Measurements from ENCODE around the gene WRAP73. TPM values are rescaled to one million over a fixed set of nuclear protein-coding genes. Genes with fewer than 3 reads are reported as not detected.

The WRAP73 gene
- total and polyA plus RNA-seq, 9 of the 15 experiments (the other 6 are each of a cell fraction or from before 2014, with no cell fraction given): 4.3 to 51.8 (median 30.1) TPM

DNA sequence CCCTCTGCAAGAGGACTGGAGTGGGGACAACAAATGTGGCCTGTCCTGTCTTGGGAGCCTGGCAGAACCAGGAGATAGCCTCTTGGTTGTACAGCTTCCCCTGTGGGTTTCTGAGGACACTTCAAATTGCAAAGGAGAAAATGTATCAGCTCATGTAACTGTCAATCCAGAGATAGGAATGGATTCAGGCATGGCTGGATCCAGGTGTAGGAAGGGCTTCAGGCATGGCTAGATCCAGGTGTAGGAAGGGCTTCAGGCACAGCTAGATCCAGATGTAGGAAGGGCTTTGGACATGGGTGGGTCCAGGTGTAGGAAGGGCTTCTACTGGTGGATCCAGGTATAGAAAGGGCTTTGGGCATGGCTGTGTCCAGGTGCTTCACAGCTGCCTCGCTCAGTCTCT lies 33.3 kb upstream of the WRAP73 start (continued):
- TF ChIP-seq HDAC1 (IDR thresholded peaks at IDR 0.05) (no peak), CC2D1A (IDR thresholded peaks at IDR 0.05) (no peak), SAFB2 (IDR thresholded peaks at IDR 0.05; ENCODE audit: borderline replicate concordance, low read depth, low read length, severe bottlenecking) (no peak), NEUROD1 (IDR thresholded peaks at IDR 0.05; ENCODE audit: borderline replicate concordance, low read depth, low read length, partially characterized antibody) (no peak), RAD51 (IDR thresholded peaks at IDR 0.05; ENCODE audit: borderline replicate concordance, low read depth) (peak; percentile 39; the same call in 1 of the 2 replicates)

DNA sequence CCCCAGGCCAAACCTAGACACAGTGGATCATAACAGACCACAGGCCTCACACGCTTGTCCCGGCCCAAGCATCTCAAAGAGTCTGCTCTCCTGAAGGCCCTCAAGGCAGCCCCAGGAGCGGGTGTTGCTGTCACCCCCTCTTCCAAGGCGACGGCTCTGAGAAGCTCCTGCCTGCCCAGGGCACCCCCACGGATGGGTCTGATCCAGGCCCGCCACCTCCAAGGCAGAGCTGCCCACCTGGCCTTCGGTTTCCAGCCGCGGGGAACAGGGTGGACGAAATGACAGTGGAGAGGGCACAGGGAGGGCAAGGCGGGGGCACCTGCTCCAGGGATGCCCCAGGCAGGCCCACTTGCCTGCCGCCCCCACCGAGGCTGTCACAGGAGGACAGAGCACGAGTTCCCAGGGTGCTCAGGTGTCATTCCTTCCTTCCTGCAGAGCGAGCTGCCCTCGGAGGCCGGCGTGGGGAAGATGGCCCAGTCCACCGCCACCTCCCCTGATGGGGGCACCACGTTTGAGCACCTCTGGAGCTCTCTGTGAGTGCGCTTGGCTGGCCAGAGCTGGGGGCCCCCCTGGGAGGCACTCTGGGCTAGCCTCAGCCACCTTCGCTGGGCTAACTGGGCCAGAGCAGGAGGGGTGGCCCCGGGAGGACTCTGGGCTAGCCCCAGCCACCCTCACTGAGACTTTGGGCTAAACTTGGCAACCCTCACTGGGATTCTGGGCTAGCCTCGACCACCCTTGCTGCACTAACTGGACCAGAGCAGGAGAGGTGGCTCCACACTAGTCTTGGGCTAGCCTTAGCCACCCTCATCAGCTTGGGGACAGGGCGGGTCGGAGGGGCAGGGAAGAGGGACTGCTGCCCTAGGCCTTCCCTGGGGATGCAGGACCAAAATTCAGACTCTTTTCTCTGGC lies 32.2 kb upstream of the WRAP73 start:
- TF ChIP-seq ZKSCAN3 (CRISPR knock-in tag; IDR thresholded peaks at IDR 0.05) (peak; percentile 93), ZNF764 (CRISPR knock-in tag; IDR thresholded peaks at IDR 0.05; ENCODE audit: low read depth) (no peak)
- POLR2A ChIA-PET: interaction anchor here (0.6 to 1.1 kb wide), 3 partner anchors 11 to 18 kb away, joined by 3 to 4 read pairs (median 3); no protein-coding TSS in a partner anchor

More for the DNA sequence above, 32.2 kb upstream of the WRAP73 start:
- H3K9me3 ChIP-seq (replicated peaks; ENCODE audit: control insufficient read depth, insufficient read depth, low read depth, low read length): no peaks in the 10 kb centered on the region
- ATAC-seq: no peak
- peaks cover 3 to 64% of the 10 kb centered on the region in 2 experiments; a peak in 3 of 5 replicates for H3K4me1 ChIP-seq (replicated peaks in 1 of 2; ENCODE audit: control insufficient read depth in 2 of 2, insufficient read depth in 2 of 2, low read length in 2 of 2)
- H4K20me1 ChIP-seq (replicated peaks; ENCODE audit: control insufficient read depth, insufficient read depth, low read length): peaks cover 46% of the 10 kb centered on the region; the same call in 1 of the 2 replicates
- no peak overlapping the region for H2AFZ ChIP-seq (ENCODE audit: low read depth, low read length)
- H3K4me2 ChIP-seq (ENCODE audit: insufficient read depth, low read length): no peak overlapping the region
- no peak for FAIRE-seq
- in situ Hi-C loops (cut with MboI) (no loop called here), intact Hi-C loops (cut with micrococcal nuclease) (no loop called here)
- H3K79me2 ChIP-seq (ENCODE audit: control insufficient read depth, insufficient read depth, low read length): no peaks in the 10 kb centered on the region
- CTCF ChIA-PET (ENCODE audit: low intra/inter-chr PET ratio): interaction anchor here (0.6 kb wide), 1 partner anchor 21 kb away, joined by 3 read pairs; no protein-coding TSS in a partner anchor
- BruUV-seq (replicated peaks): no TSS peak
- H3K9ac ChIP-seq (ENCODE audit: insufficient read depth in 1 of 2, low read depth in 2 of 2, low read length in 2 of 2): no peak overlapping the region
- no peak for DNase-seq (ENCODE audit: extremely low read depth in 1 of 4, low spot score in 3 of 4)
- 21% methylated on average over 25 of the region's 27 CpGs for WGBS (ENCODE audit: insufficient coverage, low coverage, missing lambda C conversion rate)
- H3K27ac ChIP-seq (ENCODE audit: extremely low read depth, low read depth, low read length): no peak overlapping the region
- no peaks in the 10 kb centered on the region for H3K36me3 ChIP-seq (ENCODE audit: control insufficient read depth, insufficient read depth, low read length)
- H3K27me3 ChIP-seq (ENCODE audit: control insufficient read depth in 2 of 2, insufficient read depth in 2 of 2, low read length in 2 of 2): peaks cover 14 to 71% of the 10 kb centered on the region in 2 experiments
- H3K4me3 ChIP-seq: no peak overlapping the region
- no peaks in the 10 kb centered on the region for H3K9me1 ChIP-seq (ENCODE audit: control insufficient read depth, insufficient read depth, low read length)
